GM10266 (cell line): Measurements from ENCODE around the gene ROBO3.

ENCODE experiments used
- DNase-seq: peaks from one replicate; pipeline ENCODE4 v3.0.0; 2012; ENCODE audit errors: extremely low spot score
- TF ChIP-seq, protein P1 (sequence below): IDR thresholded peaks from 2 replicates; pipeline ENCODE4 v1.5.1; 2012; ENCODE audit warnings: mild to moderate bottlenecking, low read depth; ENCODE audit not compliant: control insufficient read depth, insufficient read depth; ENCODE audit errors: missing control alignments

ROBO3 gene

DNA sequence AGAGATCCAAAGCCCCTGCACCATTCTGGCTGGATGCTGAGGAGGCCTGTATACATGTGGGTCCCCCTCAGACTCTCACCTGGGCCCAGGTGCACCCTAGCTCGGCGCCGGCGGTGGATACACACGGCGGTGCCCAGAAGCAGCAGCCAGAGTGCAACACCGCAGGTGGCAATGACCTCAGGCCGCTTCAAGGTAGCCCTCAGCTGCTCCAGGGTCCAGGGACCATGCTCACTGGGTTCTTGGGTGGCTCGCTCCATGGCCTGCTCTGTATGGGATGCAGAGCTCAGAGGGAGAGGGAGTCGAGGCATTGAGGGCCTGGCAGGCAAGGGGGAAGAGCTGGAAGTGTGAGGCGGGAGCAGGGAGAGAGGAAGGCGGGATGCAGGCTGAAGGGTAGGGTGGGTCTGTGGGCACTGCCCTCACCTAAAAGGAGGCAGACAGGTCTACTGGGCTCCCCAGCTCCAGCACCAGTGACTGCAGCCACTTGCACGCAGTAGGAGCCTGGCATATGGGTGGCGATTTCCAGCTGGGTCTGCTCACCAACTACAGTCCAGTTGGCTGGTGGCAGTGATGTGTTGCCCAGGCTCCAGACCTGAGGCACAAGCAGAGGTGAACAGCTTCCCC is 28.7 kb downstream of the ROBO3 start:
- TF ChIP-seq, protein P1, sequence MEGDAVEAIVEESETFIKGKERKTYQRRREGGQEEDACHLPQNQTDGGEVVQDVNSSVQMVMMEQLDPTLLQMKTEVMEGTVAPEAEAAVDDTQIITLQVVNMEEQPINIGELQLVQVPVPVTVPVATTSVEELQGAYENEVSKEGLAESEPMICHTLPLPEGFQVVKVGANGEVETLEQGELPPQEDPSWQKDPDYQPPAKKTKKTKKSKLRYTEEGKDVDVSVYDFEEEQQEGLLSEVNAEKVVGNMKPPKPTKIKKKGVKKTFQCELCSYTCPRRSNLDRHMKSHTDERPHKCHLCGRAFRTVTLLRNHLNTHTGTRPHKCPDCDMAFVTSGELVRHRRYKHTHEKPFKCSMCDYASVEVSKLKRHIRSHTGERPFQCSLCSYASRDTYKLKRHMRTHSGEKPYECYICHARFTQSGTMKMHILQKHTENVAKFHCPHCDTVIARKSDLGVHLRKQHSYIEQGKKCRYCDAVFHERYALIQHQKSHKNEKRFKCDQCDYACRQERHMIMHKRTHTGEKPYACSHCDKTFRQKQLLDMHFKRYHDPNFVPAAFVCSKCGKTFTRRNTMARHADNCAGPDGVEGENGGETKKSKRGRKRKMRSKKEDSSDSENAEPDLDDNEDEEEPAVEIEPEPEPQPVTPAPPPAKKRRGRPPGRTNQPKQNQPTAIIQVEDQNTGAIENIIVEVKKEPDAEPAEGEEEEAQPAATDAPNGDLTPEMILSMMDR, result no peak
- DNase-seq, result no peak

DNA sequence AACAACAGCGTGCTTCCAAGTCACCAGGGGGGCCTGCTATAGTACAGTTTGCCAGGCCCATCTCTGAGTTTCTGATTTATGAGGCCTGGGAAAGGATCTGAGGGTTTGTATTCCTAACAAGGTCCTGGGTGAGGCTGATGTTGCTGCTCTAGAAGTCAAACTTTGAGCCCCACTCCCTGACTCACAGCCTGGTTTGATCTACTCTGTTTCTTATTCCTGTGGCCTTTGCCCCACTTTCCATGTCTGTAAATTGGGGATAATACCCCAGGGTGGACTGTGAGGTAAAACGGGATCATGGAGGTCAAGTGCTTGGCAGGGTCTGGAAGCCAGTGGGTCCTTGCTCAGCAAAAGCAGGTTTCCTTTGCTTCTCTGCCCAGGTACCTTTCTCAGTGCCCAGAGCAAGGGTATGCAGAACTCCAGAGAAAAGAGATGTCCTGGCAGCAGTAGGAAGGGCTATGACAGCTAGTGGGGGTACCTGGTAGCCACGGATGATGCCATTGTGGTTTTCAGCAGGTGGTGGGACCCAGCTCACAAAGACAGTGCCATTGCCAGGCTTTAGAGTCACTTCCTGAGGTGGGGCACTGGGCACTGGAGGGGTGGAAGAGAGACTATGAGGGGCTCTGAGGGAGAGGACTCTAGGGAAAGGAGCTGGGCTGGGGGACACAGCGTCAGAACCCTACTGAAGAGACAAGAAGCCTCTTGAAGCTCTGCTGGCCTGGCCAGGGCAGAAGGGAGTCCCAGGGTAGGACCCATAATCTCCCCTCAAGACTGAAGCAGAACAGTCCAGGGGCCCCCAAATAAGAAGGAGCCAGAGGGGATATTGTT is 29.6 kb downstream of the ROBO3 start:
- DNase-seq, result no peak
- TF ChIP-seq, protein P1, result no peak

DNA sequence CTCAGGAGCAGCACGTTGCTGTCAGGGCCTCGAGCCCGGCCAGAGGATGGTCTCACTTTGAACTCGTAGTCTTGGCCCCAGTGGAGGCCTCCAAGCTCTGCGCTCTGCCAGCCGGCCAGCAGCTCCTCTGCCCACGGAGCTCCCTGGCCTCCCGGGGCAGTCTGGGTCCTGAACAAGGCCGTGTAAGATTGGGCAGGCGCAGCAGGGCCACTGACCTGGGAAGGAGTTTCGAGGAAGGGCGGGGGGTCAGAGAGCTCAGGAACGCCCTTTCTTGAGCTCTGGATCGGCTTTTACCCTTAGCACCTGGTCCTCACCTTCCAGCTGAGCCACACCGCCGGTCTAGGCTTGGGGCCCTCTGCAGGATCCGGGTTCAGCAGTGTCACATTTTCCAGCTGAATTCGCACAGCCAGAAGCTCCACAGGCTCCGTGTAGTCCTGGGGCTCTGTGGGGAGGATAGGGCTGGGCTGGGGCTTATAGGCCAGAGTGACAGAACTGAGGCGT is 30.3 kb downstream of the ROBO3 start:
- DNase-seq, result no peak
- TF ChIP-seq, protein P1, result no peak

DNA sequence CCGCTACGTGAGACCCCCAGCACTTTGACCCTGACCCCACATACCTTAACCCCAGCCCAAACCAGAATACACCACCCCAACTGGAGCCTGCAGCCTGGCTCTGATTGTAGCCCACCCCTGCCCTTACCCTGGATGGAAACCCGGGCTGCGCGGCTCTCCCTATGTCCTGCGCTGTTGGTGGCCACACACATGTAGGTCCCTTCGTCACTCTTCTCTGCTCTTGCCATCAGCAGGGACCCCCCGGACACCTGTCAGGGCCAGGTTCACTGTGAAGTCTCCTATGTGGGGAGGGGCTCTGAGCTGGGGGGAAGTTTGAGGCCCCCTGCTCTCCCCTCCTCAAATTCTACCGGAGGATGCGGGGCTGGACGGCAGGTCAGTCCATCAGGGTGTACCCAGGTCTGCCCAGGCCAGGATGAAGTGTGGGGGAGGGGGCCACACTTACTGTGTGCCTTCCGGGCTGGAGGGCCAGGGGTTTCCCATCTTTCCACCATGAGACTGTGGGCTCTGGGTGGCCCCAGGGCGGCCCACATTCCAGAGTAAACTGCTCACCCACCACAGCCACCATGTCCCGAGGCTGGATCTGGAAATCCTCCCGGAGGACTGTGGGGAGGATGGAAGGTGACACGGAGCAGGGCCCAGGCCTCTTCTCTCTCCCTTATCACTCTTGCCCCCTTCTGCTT is 31.0 kb downstream of the ROBO3 start:
- TF ChIP-seq, protein P1, result no peak
- no peak for DNase-seq

DNA sequence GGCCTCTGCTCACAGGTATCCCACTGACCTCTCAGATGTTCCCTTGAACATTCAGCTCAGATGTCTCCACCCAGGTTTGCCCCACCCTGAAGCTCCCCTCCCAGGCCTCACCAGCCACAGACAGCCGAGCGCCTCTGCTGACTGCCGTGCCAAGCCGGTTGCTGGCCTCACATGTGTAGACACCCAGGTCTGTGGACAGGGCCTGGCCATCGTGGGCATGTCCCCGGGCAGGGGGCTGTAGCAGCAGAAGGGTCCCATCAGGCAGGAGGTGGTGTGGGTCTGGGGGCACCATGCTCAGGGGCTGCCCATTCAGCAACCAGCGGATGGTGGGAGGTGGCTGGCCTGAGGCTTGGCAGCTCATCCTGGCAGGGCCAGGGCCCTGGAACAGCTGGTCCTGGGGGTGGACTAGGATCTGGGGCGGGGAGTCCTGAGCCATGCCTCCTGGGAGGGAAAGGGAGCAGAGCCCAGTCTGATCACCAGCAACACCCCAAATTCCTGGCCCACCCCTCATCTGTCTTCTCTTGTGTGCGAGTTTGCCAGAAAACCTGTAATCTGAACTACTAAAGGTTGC is 31.7 kb downstream of the ROBO3 start:
- TF ChIP-seq, protein P1, result no peak
- DNase-seq, result no peak

DNA sequence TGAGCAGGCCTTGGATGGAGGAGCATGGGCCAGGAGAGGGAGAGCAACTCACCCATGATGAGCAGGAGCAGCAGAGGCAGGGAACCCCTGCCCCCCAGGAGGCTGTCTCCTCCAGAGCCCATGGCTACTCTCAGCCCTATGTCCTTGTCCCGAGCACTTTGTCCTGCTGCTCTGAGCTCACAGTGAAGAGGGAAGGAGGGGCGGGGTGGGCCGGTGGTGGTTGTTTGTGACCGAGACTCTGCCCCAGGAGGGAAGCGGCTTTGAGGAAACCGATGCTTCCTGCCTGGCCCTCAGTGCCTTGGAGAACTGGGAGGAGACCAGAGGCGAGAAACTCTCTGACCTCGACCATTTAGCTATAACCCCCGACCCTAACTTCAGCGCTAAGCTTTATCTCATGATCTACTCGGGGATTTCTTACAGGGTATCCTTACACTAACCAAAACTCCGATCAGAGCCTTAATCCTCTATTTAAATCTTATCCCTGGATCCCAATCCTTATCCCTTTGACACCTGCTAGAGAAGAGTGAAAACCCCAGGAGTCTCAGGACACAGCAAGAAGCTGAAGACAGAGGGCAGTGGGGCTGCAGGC is 32.5 kb downstream of the ROBO3 start, which contains the start of gene ROBO4:
TSS of gene ROBO4 (minus strand) at position 192 of the 589 bp plus-strand sequence. CDS start at position 122, 70 bp downstream.
- TF ChIP-seq, protein P1, result no peak
- no peak for DNase-seq
